Activated T-helper 1 cell treated with anti-CD3 and anti-CD28 coated beads, Interleukin-2, amount 50 U/mL, for 16 hours (primary cell): ENCODE data around the gene TXNL4B.

Experiments used
- DNase-seq, 2 donors: peaks; one replicate each; pipeline ENCODE4 v3.0.0-alpha.2; 2020; ENCODE audit warnings: low read depth in 1 of 2, low spot score in 1 of 2

Gene TXNL4B

DNA sequence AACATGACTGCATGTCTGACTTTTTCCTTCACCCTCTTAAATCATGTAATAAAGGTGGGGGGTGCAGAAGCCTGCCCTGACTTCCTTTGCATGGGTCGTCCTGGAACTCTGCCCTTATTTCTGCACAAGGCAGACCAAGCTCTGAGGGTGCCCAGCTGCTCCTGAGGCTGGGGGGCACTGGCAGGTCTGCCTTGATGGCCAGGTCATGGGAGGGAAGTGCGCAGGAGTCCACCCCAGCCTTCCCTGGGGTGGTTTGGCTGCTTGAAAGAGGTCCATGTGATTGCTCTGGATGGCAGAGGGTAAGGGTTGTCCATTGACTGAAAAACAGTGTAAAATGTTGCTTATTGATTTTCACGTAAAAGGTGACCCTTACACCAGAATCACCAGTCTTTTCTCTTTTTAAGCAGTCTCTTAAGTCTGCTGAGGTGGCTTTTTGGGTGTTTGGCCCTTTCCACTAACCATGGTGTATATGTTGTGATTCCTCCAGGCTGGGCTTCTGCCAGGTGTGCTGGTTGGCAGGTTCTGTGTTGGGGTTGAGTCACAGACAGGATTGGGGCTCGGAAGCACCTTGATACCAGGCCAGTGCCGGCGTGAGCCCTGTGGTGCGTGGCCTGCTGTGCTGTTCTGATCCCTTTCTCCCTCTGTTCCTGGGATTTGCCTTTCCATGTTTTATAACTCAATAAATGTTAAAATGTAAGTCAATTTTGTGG is 19.6 kb upstream of the TXNL4B start:
- no peak for DNase-seq

DNA sequence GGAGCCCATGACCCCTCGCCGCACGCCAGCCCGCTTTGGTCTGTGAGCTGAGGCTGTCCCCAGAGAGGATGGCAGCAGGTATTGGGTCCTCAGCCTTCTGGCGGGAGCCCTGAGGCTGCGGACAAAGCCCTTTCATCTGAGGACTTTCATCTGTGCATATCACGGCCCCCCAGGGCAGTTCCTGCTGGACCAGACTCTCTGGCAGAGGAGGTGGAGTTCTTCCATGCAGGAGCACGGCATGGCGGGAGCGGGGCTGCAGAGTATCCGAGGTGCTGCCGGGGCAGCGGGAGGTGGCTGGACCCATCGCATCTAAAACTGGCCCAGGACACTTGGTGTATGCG is 19.0 kb upstream of the TXNL4B start:
- DNase-seq, result no peak

DNA sequence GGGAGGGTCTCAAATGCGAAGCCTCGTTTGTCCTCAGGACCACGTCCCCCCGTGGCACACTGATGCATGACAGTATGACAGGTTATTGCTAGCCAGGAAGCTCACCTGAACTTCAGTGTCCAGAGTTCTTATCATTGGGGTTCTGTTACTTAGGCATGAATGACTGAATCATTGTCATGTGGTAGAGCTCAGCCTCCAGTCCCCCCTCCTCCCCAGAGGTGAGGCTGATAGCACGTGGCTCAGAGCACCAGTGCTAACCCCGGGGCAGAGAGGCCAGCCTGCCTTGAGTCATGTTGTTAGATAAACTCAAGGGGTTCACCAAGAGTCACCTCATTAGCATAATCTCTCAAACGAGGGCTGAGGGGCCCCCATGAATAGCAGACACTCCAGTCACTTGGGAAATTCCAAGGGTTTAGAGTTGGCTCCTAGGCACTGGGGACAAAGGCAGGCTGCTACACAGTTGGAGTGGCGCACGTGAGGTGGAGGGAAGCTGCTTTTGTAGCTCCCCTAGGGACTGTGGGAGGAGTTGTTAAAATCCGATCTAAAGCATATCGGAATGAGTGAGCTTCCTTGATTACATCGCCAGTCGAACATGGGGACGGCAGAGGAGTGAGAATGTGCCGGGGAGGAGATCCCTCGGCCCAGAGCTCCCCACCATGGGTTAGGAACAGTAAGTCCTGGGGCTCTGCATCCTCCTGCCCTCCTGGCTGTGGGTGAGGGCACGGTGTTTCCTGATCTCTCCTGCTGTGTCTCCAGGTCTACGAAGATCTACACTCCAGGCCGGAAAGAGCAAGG is 18.4 kb upstream of the TXNL4B start:
- no peak for DNase-seq

DNA sequence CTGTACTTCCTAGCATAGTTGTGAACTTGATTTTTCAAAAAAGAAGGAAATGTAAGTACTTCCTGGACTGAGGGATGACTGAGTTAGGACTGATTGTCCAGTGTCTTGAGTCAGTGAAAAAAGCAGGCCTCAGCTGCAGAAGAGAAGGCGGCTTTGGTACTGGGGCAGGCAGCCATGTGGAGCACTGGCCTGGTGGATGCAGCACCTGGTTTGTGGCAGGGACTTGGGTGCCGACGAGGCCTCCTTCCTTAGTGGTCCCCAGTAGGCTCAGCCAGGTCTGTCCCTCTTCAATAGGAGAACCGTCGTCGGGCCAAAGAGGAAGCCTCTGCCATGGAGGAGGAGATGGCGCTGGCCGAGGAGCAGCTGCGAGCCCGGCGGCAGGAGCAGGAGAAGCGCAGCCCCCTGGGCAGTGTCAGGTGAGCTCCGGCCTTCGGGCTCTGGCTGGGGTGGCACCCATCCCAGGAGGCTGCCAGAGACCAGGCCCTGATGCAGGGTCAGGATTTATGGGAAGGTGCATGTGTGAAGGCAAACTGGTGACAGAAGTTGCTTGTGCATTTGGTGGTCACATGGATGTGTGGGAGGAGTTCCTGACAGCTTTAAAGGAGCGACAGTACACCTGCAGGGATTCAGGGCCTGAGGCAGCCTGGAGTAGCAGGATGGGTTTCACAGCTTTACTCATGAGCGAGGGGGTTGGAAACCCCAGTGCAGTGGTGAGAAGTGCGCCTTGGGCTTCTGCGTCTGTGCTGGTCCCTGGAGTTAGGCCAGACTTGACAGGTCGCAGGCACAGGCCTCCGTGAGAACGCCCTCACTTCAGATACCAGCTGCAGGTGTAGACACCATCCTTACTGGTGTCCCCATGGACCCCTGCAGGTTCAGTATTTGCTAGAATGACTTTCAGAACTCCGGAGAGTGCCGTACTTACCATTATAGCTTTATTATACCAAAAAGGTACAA is 17.5 kb upstream of the TXNL4B start:
- no peak for DNase-seq

DNA sequence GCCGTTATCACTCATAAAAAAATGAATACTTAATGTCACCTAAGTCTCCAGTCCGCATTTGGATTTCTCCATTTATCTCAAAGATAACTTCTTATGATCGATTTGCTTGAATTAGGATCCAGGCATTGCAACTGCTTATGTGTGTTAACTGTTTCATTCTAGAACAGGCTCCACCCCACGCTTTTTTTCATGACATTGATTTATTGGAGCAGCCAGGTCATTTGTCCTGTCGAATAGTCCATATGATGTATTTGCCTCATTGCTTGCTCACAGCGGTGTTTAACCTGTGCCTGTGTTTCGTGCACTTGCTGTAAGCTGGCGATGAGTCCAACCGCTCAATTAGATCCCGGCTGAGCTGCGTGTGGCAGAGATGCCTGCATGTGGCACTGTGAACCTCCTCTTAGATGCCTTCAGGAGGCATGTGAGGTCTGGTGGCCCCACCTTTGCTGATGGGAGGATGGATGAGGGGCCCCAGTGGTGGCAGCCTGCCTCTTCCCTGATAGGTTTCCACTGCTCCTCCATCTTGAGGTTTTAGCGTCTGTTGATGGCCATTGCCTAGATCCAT is 16.6 kb upstream of the TXNL4B start:
- no peak for DNase-seq

DNA sequence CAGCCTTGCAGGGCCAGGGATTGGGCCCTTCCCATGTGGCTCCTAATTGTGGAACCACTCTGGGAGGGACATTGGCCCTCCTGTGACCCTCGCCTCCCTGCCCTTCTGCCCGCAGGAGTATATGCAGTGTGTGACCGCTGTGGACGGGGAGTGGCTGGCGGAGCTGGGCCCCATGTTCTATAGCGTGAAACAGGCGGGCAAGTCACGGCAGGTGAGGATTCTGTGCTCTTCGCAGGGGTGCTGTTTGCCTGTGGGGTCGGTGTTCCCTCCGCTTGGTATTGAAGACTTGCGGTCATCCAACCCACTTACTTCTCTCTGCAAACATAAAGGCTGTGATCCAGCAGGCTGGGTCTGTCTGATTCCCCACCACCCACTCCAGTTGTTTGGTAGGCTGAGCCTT is 15.9 kb upstream of the TXNL4B start:
- DNase-seq, result no peak

DNA sequence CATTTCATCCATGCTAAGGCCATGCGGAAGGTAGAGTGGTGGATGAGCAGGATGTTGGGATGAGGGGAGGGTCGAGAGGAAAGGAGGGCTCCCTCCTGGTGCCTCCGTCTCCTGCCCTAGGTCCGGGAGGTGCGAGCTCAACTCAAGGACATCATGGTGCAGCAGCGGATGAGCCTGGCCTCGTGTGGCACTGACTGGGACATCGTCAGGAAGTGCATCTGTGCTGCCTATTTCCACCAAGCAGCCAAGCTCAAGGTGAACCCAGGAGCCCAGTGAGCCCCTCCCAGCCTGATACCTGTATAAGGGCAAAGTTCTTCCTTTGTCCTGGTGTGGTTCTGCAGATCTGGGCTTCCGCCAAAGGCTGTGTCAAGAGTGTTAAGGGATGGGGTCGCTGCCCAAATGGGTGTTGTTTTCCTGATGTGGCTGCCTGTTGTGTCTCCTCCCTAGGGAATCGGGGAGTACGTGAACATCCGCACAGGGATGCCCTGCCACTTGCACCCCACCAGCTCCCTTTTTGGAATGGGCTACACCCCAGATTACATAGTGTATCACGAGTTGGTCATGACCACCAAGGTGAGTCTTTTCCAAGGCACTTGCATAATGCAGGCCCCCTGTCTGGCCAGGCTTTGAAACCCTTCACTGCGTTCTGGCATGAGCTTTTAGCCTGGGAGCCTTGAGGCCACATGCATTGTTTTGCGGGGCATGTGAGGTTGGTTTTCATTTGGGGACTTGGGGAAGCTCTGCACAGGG is 15.1 kb upstream of the TXNL4B start:
- no peak for DNase-seq

DNA sequence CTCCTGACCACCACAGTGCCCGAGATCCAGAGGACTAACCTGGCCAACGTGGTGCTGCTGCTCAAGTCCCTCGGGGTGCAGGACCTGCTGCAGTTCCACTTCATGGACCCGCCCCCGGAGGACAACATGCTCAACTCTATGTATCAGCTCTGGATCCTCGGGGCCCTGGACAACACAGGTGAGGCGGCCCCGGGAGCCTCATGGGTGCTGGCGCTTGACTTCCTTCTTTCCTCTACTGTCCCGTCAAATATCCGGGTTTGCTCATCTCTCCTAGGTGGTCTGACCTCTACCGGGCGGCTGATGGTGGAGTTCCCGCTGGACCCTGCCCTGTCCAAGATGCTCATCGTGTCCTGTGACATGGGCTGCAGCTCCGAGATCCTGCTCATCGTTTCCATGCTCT is 14.0 kb upstream of the TXNL4B start:
- no peak for DNase-seq

DNA sequence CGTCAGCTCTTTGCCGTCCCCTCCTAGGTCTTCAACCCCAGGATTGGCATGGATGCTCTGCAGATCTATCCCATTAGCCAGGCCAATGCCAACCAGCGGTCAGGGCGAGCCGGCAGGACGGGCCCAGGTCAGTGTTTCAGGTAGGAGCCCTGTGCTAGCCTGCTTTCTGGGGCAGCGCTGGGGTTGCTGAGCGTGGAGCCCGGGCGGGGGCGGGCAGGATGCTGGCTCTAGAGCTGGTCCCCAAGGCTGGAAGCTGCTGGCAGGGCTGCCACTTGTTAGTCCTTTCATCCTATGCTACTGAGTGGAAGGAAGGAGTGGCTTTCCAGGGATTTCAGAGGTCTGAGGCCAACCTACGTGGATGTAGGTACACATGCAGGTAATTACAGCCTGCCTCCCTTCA is 12.6 kb upstream of the TXNL4B start:
- DNase-seq, result no peak

DNA sequence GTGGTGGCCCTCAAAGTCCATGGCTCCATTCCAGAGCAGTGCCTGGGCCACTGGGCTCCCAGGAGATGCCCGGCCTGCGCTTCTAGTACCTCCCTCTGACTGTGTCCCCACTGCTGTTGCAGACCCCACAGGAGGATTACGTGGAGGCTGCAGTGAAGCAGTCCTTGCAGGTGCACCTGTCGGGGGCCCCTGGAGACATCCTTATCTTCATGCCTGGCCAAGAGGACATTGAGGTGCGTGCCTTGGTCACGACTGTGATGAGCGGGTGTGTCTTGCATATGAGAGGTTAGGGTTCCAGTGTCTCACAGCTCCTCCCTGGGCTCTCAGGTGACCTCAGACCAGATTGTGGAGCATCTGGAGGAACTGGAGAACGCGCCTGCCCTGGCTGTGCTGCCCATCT is 11.5 kb upstream of the TXNL4B start:
- DNase-seq, result no peak

DNA sequence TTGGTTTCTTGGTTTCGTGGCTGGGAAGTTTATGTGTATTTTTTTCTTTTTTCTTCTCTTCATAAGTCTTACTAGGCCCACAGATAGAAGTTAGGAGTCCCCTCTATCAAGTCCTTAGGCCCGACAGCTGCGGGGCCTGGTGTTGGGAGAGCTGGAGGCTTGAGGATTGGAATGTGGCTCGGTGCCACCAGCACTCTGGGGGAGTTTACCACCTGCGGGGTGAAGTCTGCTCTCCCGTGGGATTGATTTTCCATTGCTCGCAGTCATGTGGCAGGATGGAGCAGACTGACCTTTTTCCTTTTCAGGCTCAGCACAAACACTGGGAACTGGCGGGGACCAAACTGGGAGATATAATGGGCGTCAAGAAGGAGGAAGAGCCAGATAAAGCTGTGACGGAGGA is 7.8 kb upstream of the TXNL4B start:
- DNase-seq, result no peak

DNA sequence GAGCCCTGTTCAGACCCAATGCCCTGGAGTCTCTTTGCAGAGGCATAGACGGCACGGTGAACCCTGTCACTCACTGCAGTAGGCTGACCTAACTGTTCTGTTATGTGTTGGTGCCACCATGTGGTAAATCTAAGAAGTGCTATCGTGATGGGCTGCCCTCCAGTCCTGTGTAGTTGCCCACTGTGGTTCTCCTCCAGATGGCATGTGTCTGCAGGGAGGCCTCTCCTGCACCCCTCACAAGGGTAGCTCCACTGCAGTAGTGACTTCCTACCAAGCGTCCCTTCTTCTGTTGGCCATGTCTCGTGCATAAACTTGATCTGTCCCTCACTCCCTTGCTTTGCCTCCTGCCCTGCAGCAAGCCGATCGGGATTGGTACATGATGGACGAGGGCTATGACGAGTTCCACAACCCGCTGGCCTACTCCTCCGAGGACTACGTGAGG is 6.0 kb upstream of the TXNL4B start:
- DNase-seq, result no peak

DNA sequence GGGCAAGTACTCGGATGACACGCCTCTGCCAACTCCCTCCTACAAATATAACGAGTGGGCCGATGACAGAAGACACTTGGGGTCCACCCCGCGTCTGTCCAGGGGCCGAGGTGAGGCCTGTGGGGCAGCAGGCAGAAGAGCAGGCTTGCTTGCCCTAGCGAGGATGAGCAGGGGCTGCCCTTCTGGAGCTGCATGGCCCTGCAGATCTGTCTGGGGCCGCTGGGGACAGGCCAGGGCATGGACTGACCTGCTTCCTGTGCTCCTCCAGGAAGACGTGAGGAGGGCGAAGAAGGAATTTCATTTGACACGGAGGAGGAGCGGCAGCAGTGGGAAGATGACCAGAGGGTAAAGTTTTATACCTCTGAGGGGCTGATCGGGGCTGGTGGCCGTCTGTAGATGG is 5.5 kb upstream of the TXNL4B start:
- DNase-seq, result no peak

DNA sequence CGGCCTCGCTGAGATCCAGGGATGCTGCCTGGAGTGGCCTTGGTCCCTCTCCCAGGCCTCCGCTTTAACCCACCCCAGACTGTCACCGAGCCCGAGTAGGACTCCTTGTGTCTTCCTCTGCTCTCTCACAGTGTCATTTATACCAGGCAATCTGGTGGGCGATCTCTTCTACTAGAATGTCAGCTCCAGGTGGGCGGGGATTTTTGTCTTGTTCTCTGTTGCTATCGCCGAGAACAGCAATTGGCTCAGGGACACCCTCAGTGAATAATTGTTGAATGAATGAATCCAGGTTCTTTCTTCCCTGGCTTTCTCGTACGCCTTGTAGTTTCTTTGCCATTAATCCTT is 818 bp upstream of the TXNL4B start:
- peak in 1 of 2 donors; percentile 13 for DNase-seq

DNA sequence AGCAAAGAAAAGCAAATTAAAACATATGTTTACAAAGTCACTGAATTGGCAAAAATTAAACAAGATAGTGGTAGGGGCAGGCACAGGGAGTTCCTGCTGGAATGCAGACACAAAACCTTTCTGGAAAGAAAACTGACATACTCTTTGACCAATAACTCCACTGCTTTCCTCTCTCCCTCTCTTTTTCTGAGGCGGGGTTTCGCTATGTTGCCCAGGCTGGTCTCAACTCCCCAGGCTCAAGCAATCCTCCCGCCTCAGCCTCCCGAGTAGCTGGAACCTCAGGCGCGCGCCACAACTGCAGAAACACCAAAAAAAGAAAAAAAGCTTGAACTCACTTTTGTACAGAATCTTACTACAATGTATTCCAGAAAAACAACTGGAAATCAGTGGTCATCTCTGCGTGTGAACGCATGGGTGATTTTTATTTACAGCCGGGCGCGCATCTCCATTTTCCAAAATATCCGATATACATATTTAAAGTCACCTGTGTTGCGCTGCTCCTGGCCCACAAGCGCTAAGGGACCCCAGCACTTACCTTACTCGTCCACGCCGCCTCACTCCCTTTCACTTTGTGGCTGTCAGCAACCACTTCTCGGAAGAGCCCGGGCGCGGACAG is 480 bp downstream of the TXNL4B start:
- no peak for DNase-seq

DNA sequence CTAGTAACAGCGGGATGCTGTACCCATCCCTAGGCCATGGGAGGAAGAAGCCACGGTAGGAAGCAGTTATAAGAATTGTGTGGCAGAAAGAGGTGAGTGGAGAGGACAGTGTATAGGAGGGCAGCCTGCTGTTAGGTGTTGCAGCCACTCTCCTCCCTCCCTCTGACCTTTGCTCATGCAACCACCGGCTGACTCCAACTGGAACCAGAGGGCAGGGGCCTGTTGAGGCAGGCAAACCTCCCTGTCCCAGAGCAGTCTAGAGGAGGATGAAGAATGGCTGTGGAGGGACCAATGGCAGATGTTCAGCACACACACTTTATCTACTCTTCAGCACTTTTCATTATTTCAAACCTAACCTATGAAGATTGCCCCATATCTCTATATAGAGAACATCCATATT is 2.2 kb downstream of the TXNL4B start:
- DNase-seq, result no peak

DNA sequence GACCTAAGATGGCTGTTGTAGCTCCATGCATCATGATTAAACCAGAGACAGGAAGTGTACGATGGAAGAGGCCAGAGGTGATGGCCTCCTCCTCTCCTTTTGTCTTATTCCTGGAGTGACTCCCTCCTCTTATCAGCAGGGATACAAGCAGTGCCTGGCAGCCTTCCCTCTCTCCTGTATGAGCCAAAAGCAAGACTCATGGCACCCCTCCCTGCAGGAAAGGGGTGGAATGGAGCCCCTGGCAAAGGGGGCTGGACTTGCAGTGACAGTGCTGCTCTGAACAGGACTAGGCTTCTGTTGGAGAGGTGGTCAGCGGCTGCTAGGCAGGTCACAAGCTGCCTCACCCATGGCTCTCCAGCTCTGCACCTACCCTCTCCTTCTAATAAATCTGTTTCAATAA is 8.4 kb downstream of the TXNL4B start:
- DNase-seq, result no peak

DNA sequence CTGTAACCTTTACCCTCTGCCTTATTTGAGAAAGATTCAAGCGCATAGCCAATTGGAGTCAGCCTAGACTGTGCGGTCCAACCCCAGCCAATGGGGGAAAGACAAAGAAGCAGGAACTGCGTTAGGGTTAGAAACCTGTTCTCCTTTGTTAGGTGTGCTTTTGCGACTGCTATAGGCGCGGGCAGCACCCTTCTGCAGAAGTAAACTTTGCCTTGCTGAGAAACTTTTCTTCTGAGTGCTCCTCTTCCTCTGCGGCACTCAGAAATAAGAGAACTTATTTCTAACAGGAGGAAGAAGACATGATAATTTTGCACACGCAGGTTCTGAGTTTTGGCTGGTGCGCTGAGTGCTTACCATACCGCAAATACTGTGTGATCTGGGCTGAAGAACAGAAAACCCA is 9.0 kb downstream of the TXNL4B start:
- no peak for DNase-seq

DNA sequence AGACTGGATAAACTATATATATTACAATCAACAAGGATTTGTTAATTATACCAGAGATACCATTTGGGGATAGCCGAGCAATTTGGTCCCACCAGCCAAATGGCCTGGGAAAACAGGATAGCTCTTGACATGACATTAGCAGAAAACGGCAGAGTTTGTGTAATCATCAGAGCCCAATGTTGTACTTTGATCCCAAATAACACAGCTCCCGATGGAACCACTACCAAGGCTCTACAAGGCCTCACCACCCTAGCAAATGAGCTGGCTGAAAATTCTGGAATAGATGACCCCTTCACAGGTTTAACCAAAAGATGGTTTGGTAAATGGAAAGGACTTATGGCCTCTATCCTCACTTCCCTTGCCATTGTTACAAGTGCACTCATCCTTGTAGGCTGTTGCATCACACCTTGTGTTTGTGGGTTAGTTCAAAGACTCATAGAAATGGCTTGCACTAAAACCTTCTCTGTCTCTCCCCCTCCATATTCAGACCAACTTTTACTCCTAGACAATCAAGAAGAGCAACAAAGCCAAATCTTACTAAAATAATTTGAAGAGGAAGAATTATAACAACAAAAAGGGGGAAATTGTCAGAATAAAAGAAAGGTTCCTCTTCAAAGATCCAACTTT is 9.5 kb downstream of the TXNL4B start:
- no peak for DNase-seq
